Activated T-cell treated with anti-CD3 and anti-CD28 coated beads, Interleukin-2, amount 50 U/mL, for 72 hours (primary cell): Measurements from ENCODE around the gene SEMA4D. TPM values are rescaled to one million over a fixed set of nuclear protein-coding genes. Genes with fewer than 3 reads are reported as not detected.
A peak's percentile ranks its signal among the peaks of the same experiment; 100 is the strongest.

ENCODE experiments used
- ATAC-seq, 2 donors: fragments of 150-1000 bp; cut with Tn5 transposase; replicated peaks in 1 of 2; 2 replicates each; pipeline ENCODE4 v1.10.0; 2021; ENCODE audit warnings: moderate library complexity in 2 of 2, mild to moderate bottlenecking in 1 of 2
- DNase-seq, 2 donors: peaks; one replicate each; pipeline ENCODE4 v3.0.0; 2021 to 2022; ENCODE audit warnings: mixed read lengths in 1 of 2
- H3K27ac Mint-ChIP-seq: one replicate; pipeline ENCODE4 v1.8.0; 2022; ENCODE audit warnings: mild to moderate bottlenecking, moderate library complexity, mixed read lengths
- H3K27me3 Mint-ChIP-seq: one replicate; pipeline ENCODE4 v1.8.0; 2022; ENCODE audit warnings: low read depth, mixed read lengths
- H3K36me3 Mint-ChIP-seq, 2 donors: one replicate each; pipeline ENCODE4 v1.8.0; 2022; ENCODE audit warnings: mixed read lengths in 2 of 2, mild to moderate bottlenecking in 1 of 2; ENCODE audit not compliant: insufficient read depth in 2 of 2
- H3K4me1 Mint-ChIP-seq: one replicate; pipeline ENCODE4 v1.8.0; 2022; ENCODE audit warnings: low read depth, mixed read lengths
- H3K4me3 Mint-ChIP-seq, 2 donors: one replicate each; pipeline ENCODE4 v1.8.0; 2022; ENCODE audit warnings: mild to moderate bottlenecking in 2 of 2, mixed read lengths in 2 of 2, moderate library complexity in 2 of 2
- H3K9me3 Mint-ChIP-seq, 2 donors: one replicate each; pipeline ENCODE4 v1.8.0; 2022; ENCODE audit warnings: mixed read lengths in 2 of 2
- total RNA-seq, 2 donors: library from RNA; stranded (reverse); gene quantifications; one replicate each; pipeline ENCODE4 v1.2.3, GENCODE V29; 2022

The SEMA4D gene
- total RNA-seq, 2 donors from 2014 or later, result 182 to 198 TPM

DNA sequence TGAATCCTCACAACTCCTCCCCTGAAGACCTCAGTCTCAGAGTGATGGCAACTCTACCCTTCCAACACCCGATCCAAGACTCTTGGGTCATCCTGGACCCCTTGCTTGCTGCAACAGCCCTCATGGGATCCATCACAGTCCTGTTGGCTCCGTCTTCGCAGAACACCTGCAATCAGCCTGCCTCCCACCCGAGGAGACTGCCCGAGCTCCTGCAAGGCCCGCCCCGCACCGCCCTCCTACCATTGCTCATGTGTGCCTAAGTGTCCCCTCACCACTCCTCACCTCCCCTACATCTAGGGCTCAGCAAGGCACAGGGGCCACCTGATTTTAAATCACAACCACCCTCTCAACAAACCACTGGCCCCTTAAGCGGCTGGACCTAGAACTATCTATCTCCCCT lies 5.3 kb downstream of the SEMA4D start:
- no peaks in the 10 kb centered on the region for H3K27me3 Mint-ChIP-seq
- H3K9me3 Mint-ChIP-seq, result no peaks in the 10 kb centered on the region
- DNase-seq (no peak), ATAC-seq (no peak)
- H3K36me3 Mint-ChIP-seq, result peaks cover 6 to 12% of the 10 kb centered on the region in 2 donors
- H3K4me1 Mint-ChIP-seq, result peaks cover 96% of the 10 kb centered on the region
- H3K4me3 Mint-ChIP-seq, result peak overlapping the region; percentile 91 to 99
- peak overlapping the region; percentile 64 for H3K27ac Mint-ChIP-seq

DNA sequence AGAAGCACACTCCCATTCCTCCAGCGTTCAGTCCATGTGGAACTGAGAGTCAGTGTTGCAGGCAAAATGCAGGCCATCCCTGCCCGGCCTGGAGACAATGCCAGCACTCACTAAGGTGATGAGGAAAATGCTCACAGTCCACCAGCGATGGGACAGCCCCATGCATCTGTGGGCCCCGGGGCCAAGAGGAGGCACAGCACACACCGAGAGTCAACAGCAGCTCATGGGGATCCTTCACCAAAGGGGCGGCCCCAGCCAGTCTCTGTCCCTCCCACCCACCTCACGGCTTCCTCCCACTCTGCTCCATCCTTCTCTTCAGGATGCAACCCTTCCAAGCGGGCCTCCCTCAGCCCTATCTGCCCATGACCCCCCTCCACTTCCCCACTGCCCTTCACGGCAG lies 6.2 kb downstream of the SEMA4D start:
- Mint-ChIP-seq H3K9me3 (no peaks in the 10 kb centered on the region), H3K27ac (peak overlapping the region; percentile 64), H3K4me1 (peaks cover 100% of the 10 kb centered on the region), H3K4me3 (peak overlapping the region; percentile 91 to 99), H3K36me3 (peaks cover 6 to 9% of the 10 kb centered on the region in 2 donors), H3K27me3 (no peaks in the 10 kb centered on the region)
- ATAC-seq (peak; percentile 54 to 62), DNase-seq (peak; percentile 50 to 51)

DNA sequence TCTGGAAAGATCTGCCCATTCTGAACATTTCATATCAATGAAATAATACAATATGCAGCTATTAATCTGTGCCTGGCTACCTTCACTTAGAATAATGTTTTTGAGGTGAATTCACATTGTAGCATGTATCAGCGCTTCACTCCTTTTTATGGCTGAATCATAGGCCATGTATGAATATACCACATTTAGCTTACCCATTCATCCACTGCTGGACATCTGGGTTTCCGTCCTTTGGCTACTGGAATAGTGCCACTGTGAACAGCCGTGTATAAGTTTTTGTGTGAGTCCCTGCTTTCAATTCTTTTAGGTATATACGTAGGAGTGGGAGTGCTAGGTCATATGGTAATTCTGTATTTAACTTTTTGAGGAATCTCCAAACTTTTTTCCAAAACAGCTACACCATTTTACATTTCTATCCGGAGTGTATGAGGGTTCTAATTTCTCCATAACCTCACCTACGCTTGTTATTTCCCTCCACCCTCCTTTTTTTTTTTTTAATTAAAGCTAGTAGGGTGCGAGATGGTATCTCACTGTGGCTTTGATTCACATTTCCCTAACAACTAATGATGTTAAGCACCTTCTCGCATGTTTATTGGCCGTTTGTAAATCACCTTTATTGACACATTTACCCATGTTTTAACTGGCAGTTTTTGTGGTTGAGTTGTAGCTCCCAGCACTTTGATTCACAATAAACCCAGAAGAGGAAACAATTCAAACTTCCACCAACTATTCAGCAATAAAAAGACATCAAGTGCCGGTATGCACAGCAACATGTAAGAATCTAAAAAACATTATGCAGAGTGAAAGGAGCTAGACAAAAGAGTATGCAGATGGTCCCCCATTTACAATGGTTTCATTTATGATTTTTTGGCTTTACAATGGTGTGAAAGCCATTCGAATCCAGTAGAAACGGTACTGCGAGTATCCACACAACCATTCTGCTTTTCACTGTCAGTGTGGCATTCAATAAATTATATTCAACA lies 8.1 kb downstream of the SEMA4D start:
- Mint-ChIP-seq H3K27ac (peak overlapping the region; percentile 90), H3K4me1 (peaks cover 100% of the 10 kb centered on the region), H3K27me3 (no peaks in the 10 kb centered on the region), H3K4me3 (peak overlapping the region; percentile 68 to 91), H3K9me3 (no peaks in the 10 kb centered on the region), H3K36me3 (peaks cover 6 to 14% of the 10 kb centered on the region in 2 donors)
- ATAC-seq (peak; percentile 65 to 66), DNase-seq (no peak)

DNA sequence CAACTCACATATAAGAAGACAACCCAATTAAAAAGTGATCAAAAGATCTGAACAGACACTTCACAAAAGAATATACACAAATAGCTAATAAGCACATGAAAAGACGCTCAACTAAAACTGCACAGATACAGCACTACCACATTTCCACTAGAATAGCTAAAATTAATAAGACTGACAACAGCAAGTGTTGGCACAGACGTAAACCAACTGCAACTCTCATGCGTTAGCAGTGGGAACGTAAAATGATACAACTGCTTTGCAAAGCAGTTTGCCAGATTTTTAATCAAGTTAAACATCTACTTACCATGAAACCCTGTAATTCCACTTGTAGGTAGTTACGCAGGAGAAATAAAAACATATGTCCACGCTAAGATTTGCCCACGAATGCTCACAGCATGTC lies 9.0 kb downstream of the SEMA4D start:
- ATAC-seq, result no peak
- peaks cover 100% of the 10 kb centered on the region for H3K4me1 Mint-ChIP-seq

DNA sequence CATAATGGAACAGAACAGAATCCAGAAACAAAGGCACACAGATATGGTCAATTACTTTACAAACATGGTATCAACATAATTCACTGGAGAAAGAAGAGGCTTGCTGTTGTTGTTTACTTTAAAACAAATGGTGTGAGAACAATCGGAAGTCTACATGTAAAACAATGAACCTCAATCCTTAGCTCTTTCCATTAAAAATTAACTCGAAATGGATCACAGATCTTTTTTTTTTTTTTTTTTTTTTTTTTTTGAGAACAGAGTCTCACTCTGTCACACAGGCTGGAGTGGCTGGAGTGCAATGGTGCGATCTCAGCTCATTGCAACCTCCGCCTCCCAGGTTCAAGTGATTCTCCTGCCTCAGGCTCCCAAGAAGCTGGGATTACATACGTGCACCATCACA lies 9.8 kb downstream of the SEMA4D start:
- Mint-ChIP-seq H3K27ac (peak overlapping the region; percentile 65), H3K9me3 (no peaks in the 10 kb centered on the region), H3K36me3 (peaks cover 10 to 15% of the 10 kb centered on the region in 2 donors), H3K27me3 (no peaks in the 10 kb centered on the region), H3K4me1 (peaks cover 99% of the 10 kb centered on the region), H3K4me3 (peak overlapping the region; percentile 42 to 52)
- ATAC-seq (no peak), DNase-seq (no peak)

More for the DNA sequence above, 9.0 kb downstream of the SEMA4D start:
- Mint-ChIP-seq H3K27ac (peak overlapping the region; percentile 65), H3K27me3 (no peaks in the 10 kb centered on the region), H3K36me3 (peaks cover 10 to 15% of the 10 kb centered on the region in 2 donors), H3K9me3 (no peaks in the 10 kb centered on the region), H3K4me3 (peak overlapping the region; percentile 68 to 91)
- DNase-seq, result no peak

DNA sequence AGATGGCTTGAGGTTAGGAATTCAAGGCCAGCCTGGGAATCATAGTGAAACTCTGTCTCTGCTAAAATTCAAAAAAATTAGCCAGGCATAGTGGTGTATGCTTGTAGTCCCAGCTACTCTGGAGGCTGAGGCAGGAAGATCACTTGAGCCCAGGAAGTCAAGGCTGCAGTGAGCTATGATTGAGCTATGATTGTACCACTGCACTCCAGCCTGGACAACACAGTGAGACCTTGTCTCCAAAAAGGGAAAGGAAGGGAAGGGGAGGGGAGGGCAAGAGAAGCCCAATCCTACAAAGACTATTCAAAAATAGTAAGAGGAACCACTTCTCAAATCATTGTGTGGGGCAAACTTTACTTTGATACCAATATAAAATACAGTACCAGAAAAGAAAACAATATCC lies 11.2 kb downstream of the SEMA4D start:
- peak overlapping the region; percentile 23 for H3K27ac Mint-ChIP-seq
- H3K4me3 Mint-ChIP-seq, result no peak overlapping the region
- H3K27me3 Mint-ChIP-seq, result no peaks in the 10 kb centered on the region
- peaks cover 7 to 10% of the 10 kb centered on the region in 2 donors for H3K36me3 Mint-ChIP-seq
- DNase-seq, result no peak
- ATAC-seq, result no peak
- peaks cover 99% of the 10 kb centered on the region for H3K4me1 Mint-ChIP-seq
- H3K9me3 Mint-ChIP-seq, result no peaks in the 10 kb centered on the region

DNA sequence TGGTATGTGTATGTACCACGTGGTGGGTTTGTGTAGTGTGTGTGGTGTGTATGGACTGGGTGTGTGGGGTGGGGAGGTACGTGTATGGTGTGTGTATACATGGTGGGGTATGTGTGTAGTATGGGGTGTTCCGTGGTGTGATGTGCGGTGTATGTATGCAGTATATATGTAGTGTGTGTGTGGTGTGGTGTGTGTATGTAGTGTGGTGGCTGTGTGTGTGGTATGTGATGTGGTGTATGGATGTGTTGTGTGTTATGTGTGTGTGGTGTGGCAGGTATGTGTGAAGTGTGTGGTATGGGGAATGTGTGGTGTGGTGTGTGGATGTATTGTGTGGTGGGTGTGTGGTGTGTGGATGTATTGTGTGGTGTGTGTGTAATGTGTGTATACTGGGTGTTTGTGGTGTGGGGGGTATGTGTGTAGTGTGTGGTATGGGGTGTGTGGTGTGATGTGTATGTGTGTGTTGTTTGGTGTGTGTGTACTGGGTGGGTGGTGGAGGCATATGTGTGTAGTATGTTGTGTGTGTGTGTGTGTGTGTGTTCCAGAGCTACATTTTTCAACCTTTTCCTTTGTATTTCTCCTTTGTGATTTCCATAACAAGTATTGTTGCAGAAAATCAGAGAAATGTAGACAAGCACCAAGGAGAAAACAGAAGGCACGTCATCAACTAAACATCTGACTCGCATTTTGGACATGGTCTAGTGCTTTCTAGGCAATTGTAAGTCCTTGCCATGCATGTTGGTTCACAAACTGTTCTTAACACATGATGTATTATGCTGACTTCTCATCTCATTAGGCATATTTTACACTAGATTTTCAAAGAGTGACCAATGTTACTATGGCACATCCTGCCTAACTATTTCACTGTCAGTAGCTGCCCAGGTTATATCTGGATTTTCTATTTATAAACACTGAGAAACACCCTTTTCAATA lies 13.2 kb downstream of the SEMA4D start:
- Mint-ChIP-seq H3K4me3 (peak overlapping the region; percentile 73 to 84), H3K9me3 (no peaks in the 10 kb centered on the region), H3K4me1 (peaks cover 93% of the 10 kb centered on the region), H3K36me3 (peaks cover 9 to 11% of the 10 kb centered on the region in 2 donors), H3K27ac (peak overlapping the region; percentile 62), H3K27me3 (no peaks in the 10 kb centered on the region)
- ATAC-seq (peak; percentile 4 to 8), DNase-seq (no peak)

DNA sequence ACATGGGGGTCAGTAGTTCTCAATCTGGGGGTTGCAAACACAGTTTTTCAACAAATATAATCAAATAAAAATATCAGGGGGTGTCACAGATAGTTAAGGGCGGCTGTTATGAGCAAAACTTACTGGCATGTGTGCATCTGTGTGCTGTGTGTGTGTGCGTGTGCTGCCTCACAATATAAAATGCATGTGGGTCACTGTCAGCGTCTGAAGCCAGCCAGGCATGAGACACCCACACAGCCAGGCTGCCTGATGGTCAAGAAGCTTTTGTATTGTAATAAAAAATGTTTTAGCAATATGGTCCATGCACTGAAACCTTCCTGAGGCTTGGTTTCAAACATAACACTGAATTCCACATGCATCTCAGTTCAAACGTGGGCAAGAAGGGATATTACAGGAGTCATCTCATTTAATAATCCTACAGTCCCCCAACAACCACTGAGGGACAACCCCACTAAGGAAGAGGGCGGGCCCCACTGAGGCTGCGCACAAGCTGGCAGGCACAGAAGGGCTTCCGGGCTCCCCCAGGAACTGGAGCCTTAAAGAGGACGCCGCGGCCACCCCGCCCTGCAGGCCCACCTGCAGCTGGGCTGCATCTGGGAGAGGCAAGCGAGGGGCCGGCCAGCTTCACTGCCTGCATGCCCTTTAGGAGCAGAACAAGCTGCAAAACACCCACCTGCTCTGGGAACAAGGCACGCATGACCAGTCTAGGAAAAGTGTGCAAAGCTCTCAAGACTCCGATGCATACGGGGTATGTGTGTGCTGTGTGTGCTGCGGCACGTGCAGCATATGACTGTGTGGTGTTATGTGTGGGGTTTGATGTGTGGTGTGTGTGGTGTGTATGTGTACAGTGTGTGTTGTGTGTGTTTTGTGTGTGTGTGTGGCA lies 14.1 kb downstream of the SEMA4D start:
- DNase-seq (peak; percentile 64 to 68), ATAC-seq (peak; percentile 44 to 60)
- Mint-ChIP-seq H3K27ac (peak overlapping the region; percentile 75), H3K9me3 (no peaks in the 10 kb centered on the region), H3K36me3 (peaks cover 16 to 17% of the 10 kb centered on the region in 2 donors), H3K27me3 (no peaks in the 10 kb centered on the region), H3K4me3 (peak overlapping the region; percentile 73 to 84), H3K4me1 (peaks cover 93% of the 10 kb centered on the region)

DNA sequence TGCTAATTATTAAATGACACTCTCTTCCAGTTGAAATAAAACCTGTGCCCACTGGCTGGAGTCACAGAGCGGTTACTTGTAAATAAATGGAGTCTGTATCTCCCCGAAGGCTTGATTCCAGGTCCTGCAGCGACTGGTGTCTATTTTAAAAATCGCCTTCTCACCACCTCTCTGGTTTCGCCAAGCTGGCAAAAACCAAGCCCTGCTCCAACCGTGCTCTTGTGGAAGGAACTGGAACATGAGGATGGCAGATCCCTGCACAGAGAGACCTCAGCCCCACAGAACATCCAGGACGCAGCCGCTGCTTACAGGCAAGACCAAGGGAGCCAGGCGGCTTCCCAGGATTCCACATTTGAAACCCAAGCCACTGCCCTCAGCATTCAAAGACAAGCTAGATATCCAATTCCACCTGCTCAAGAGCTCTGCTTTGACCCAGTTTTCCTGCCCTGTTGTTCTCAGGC lies 15.0 kb downstream of the SEMA4D start:
- ATAC-seq (no peak), DNase-seq (no peak)
- H3K27ac Mint-ChIP-seq, result peak overlapping the region; percentile 90
- peak overlapping the region; percentile 73 to 84 for H3K4me3 Mint-ChIP-seq
- H3K27me3 Mint-ChIP-seq, result no peaks in the 10 kb centered on the region
- H3K9me3 Mint-ChIP-seq, result no peaks in the 10 kb centered on the region
- peaks cover 19 to 22% of the 10 kb centered on the region in 2 donors for H3K36me3 Mint-ChIP-seq
- H3K4me1 Mint-ChIP-seq, result peaks cover 93% of the 10 kb centered on the region

DNA sequence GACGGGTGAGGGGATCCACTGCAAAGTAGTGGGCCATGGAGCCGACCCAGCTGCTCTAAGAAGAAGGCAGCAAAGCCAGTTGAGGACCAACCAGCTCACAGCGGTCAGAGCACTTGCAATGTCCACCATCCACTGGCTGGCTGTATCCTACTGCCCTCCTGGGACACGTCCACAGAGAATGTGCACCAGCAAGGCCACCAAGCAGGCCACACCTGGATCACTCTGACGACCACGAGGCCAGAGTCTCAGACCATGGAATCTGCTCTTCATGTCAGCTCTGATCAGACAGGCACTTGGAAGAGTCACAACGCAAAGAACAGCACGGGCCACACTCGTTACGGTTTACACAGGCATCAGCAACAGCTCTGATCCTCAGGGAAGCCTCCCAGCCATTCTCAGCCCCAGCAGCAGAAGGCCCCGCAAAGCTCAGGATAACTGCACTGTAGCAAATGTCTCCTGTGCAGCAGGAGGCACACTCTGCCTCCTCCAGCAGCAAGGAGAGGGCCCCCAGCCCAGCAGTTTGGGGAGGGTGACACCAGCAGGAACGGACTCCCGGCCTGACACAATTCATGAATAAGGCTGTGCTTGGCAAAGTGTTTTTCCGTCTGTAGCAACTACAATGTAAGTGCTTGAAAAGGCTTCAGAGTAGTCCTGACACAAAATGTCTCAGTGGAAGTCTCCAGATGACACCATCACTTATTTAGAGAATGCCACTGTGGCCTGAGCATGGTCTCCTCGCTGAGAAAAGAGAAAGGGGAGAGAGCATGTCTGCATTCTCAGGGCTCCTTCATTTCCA lies 15.7 kb downstream of the SEMA4D start:
- Mint-ChIP-seq H3K36me3 (peaks cover 21 to 23% of the 10 kb centered on the region in 2 donors), H3K9me3 (no peaks in the 10 kb centered on the region), H3K27ac (peak overlapping the region; percentile 90), H3K4me1 (peaks cover 93% of the 10 kb centered on the region), H3K27me3 (no peaks in the 10 kb centered on the region), H3K4me3 (peak overlapping the region; percentile 73 to 84)
- ATAC-seq, result peak in 1 of 2 donors; percentile 10
- DNase-seq, result no peak

DNA sequence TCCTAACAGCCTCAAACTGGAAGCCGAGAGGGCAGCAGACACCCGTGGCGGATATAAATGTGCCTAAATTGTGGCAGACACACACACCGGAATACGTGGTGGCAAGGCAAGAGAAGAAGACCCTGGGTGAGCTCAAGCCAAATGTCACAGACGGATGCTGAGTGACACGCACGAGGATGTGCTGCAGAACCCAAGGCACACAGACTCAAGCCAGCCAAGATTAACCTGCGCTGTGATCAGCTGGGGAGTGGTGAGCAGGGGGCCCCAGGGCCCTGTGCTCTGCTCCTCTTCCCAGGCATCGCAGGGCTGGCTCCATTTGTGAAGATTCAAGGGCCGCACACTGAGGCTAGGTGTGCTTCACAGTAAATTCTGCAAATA lies 16.4 kb downstream of the SEMA4D start:
- peaks cover 93% of the 10 kb centered on the region for H3K4me1 Mint-ChIP-seq
- no peaks in the 10 kb centered on the region for H3K27me3 Mint-ChIP-seq
- H3K9me3 Mint-ChIP-seq, result no peaks in the 10 kb centered on the region
- peak in 1 of 2 donors; percentile 8 for ATAC-seq
- peak overlapping the region; percentile 66 for H3K27ac Mint-ChIP-seq
- H3K4me3 Mint-ChIP-seq, result peak overlapping the region; percentile 73 to 84
- peaks cover 25 to 27% of the 10 kb centered on the region in 2 donors for H3K36me3 Mint-ChIP-seq
- no peak for DNase-seq
